DMS153 treated with DMSO at 0.1 percent for 48 hours (cell line): ENCODE results near the gene DPT.

Source experiments
- DNase-seq: peaks from one replicate; lab custom pipeline; 2025; ENCODE audit not compliant: unreplicated experiment; lab: John Stamatoyannopoulos, UW

The DPT gene

GRCh38 chr1:168672278-168672677 is 56.7 kb downstream of the DPT start:
- no peak for DNase-seq

GRCh38 chr1:168671782-168672181 is 57.2 kb downstream of the DPT start:
- DNase-seq = no peak

- DNase-seq = no peak
These were observed 63.0 kb downstream of the DPT start for GRCh38 chr1:168665975-168666374.

- no peak for DNase-seq
These were observed 64.8 kb downstream of the DPT start for GRCh38 chr1:168664069-168664834.

- DNase-seq = peak; percentile 88
These were observed 72.5 kb downstream of the DPT start for GRCh38 chr1:168656485-168656884.

GRCh38 chr1:168654198-168654915 is 74.6 kb downstream of the DPT start:
- DNase-seq = no peak

- DNase-seq = no peak
These were observed 75.4 kb downstream of the DPT start for GRCh38 chr1:168653567-168653966.

- no peak for DNase-seq
These were observed 83.3 kb downstream of the DPT start for GRCh38 chr1:168645721-168646120.
